ENCODE results near the gene ORC3. TPM values are rescaled to one million over a fixed set of nuclear protein-coding genes. Genes with fewer than 3 reads are reported as not detected.

Gene ORC3
- total and polyA plus RNA-seq, 2 donors (not counting 1 experiment from before 2014, with no cell fraction given), result 16.1 to 31.2 TPM

DNA sequence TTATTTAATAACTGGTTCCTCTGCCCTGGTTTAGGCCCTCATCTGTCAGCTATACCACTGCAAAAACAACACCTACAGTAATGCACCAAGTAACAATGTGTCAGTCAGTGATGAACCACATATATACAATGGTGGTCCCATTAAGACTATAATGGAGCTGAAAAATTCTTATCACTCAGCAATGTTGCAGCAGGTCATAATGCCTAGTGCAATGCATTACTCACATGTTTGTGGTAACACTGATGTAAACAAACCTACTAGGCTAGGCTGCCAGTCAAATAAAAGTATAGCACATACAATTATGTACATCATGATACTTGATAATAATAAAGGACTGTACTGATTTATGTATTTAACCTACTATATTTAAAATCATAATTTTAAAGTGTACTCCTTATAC, 31.5 kb upstream of the ORC3 start:
- intact Hi-C loops (cut with micrococcal nuclease), result no loop called here
- DNase-seq, result no peak
- ChIA-PET POLR2A (no interaction called here), CTCF (interaction anchor here (0.9 kb wide), 1 partner anchor 9 kb away, joined by 3 read pairs; no protein-coding TSS in a partner anchor)
- ATAC-seq (ENCODE audit: low read depth), result no peak
- Histone ChIP-seq H3K79me2 (ENCODE audit: control insufficient read depth, insufficient read depth, low read length) (no peaks in the 10 kb centered on the region), H3K36me3 (replicated peaks in 1 of 2; ENCODE audit: control extremely low read depth in 1 of 2, control insufficient read depth in 1 of 2, extremely low read depth in 1 of 2, insufficient read depth in 2 of 2, low read length in 1 of 2) (peaks cover 15 to 71% of the 10 kb centered on the region in 2 experiments), H3K27me3 (replicated peaks in 1 of 4; ENCODE audit: control extremely low read depth in 1 of 4, control insufficient read depth in 3 of 4, insufficient read depth in 4 of 4, low read length in 3 of 4) (no peaks in the 10 kb centered on the region), H3K9ac (ENCODE audit: low read length) (no peak overlapping the region), H3K27ac (ENCODE audit: low read length in 2 of 2) (no peak overlapping the region), H2AFZ (ENCODE audit: insufficient read depth, low read depth, low read length, poor library complexity, severe bottlenecking) (no peak overlapping the region), H3K9me3 (ENCODE audit: control extremely low read depth in 1 of 3, control insufficient read depth in 2 of 3, insufficient read depth in 1 of 3, low read length in 2 of 3) (no peaks in the 10 kb centered on the region), H3K4me3 (ENCODE audit: control extremely low read depth in 1 of 5, extremely low read depth in 1 of 5, insufficient read depth in 1 of 5, low read depth in 2 of 5, low read length in 4 of 5) (no peak overlapping the region), H4K20me1 (ENCODE audit: control insufficient read depth, insufficient read depth, low read length, poor library complexity, severe bottlenecking) (no peaks in the 10 kb centered on the region), H3K4me2 (replicated peaks; ENCODE audit: low read depth, low read length, poor library complexity, severe bottlenecking) (no peak overlapping the region), H3K4me1 (ENCODE audit: control insufficient read depth in 2 of 2, insufficient read depth in 2 of 2, low read length in 2 of 2) (no peaks in the 10 kb centered on the region)
- Mint-ChIP-seq H3K27ac (no peak overlapping the region), H3K4me3 (no peak overlapping the region), H3K9me3 (ENCODE audit: insufficient read depth) (no peaks in the 10 kb centered on the region), H3K27me3 (no peaks in the 10 kb centered on the region), H3K4me1 (no peaks in the 10 kb centered on the region)
- TF ChIP-seq, protein P1, sequence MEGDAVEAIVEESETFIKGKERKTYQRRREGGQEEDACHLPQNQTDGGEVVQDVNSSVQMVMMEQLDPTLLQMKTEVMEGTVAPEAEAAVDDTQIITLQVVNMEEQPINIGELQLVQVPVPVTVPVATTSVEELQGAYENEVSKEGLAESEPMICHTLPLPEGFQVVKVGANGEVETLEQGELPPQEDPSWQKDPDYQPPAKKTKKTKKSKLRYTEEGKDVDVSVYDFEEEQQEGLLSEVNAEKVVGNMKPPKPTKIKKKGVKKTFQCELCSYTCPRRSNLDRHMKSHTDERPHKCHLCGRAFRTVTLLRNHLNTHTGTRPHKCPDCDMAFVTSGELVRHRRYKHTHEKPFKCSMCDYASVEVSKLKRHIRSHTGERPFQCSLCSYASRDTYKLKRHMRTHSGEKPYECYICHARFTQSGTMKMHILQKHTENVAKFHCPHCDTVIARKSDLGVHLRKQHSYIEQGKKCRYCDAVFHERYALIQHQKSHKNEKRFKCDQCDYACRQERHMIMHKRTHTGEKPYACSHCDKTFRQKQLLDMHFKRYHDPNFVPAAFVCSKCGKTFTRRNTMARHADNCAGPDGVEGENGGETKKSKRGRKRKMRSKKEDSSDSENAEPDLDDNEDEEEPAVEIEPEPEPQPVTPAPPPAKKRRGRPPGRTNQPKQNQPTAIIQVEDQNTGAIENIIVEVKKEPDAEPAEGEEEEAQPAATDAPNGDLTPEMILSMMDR (IDR thresholded peaks at IDR 0.05), result no peak
- TF ChIP-seq EZH2 (IDR thresholded peaks at IDR 0.05; ENCODE audit: borderline replicate concordance, insufficient read depth, low read depth, low read length, poor library complexity, severe bottlenecking), result no peak

DNA sequence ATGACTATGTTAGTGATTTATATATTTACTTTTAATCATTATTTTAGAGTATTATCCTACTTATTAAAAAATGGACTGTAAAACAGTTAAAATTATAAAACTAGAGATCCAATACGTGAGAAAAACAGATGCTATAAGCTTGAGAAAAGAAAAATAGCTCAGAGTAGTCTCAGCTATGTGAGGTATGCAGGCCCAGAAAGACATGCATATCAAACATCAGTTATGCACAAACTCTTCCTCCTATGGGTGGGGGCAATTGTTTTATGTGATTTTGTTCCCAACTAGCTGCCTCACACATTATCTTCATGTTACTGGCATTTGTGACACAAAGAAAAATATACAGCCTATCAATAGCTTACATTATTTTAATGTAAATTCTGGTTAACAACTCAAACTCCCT, 28.9 kb upstream of the ORC3 start:
- TF ChIP-seq EZH2 (IDR thresholded peaks at IDR 0.05; ENCODE audit: borderline replicate concordance, insufficient read depth, low read depth, low read length, poor library complexity, severe bottlenecking), result no peak
- TF ChIP-seq, protein P1 (IDR thresholded peaks at IDR 0.05), result no peak
- Mint-ChIP-seq H3K4me3 (no peak overlapping the region), H3K9me3 (ENCODE audit: insufficient read depth) (no peaks in the 10 kb centered on the region), H3K27ac (no peak overlapping the region), H3K4me1 (no peaks in the 10 kb centered on the region), H3K27me3 (no peaks in the 10 kb centered on the region)
- Histone ChIP-seq H3K36me3 (replicated peaks in 1 of 2; ENCODE audit: control extremely low read depth in 1 of 2, control insufficient read depth in 1 of 2, extremely low read depth in 1 of 2, insufficient read depth in 2 of 2, low read length in 1 of 2) (peaks cover 11 to 59% of the 10 kb centered on the region in 2 experiments), H3K27ac (ENCODE audit: low read length in 2 of 2) (no peak overlapping the region), H3K27me3 (replicated peaks in 1 of 4; ENCODE audit: control extremely low read depth in 1 of 4, control insufficient read depth in 3 of 4, insufficient read depth in 4 of 4, low read length in 3 of 4) (no peaks in the 10 kb centered on the region), H3K4me2 (replicated peaks; ENCODE audit: low read depth, low read length, poor library complexity, severe bottlenecking) (no peak overlapping the region), H2AFZ (ENCODE audit: insufficient read depth, low read depth, low read length, poor library complexity, severe bottlenecking) (no peak overlapping the region), H3K9me3 (ENCODE audit: control extremely low read depth in 1 of 3, control insufficient read depth in 2 of 3, insufficient read depth in 1 of 3, low read length in 2 of 3) (no peaks in the 10 kb centered on the region), H4K20me1 (ENCODE audit: control insufficient read depth, insufficient read depth, low read length, poor library complexity, severe bottlenecking) (no peaks in the 10 kb centered on the region), H3K4me1 (ENCODE audit: control insufficient read depth in 2 of 2, insufficient read depth in 2 of 2, low read length in 2 of 2) (no peaks in the 10 kb centered on the region), H3K4me3 (ENCODE audit: control extremely low read depth in 1 of 5, extremely low read depth in 1 of 5, insufficient read depth in 1 of 5, low read depth in 2 of 5, low read length in 4 of 5) (no peak overlapping the region), H3K79me2 (ENCODE audit: control insufficient read depth, insufficient read depth, low read length) (no peaks in the 10 kb centered on the region), H3K9ac (ENCODE audit: low read length) (no peak overlapping the region)
- ATAC-seq (ENCODE audit: low read depth) (no peak), DNase-seq (no peak)
- ChIA-PET POLR2A (no interaction called here), CTCF (no interaction called here)
- WGBS (ENCODE audit: insufficient coverage), result no CpG with 5 or more reads among the region's 1 CpG
- intact Hi-C loops (cut with micrococcal nuclease), result no loop called here
